Transverse colon (tissue), 4 donors: Measurements from ENCODE around the gene HAS3.

Experiments
- EP300 ChIP-seq: sonication (generic); formaldehyde crosslinking; IDR thresholded peaks from one replicate; pipeline ENCODE4 v1.6.1; 2017; ENCODE audit warnings: antibody characterized with exemption, low read depth
- POLR2A ChIP-seq: fragments of 450-650 bp; IDR thresholded peaks from one replicate; pipeline ENCODE4 v1.6.1; 2016; ENCODE audit warnings: antibody characterized with exemption, mild to moderate bottlenecking, moderate library complexity
- POLR2AphosphoS5 ChIP-seq, 3 donors: sonication (generic); formaldehyde crosslinking; IDR thresholded peaks; one replicate each; pipeline ENCODE4 v1.6.1; 2016; ENCODE audit warnings: antibody characterized with exemption in 3 of 3
- TF ChIP-seq, protein P1 (sequence below), 5 experiments: fragments of 200-600 bp in 3 of 5; fragments of 450-650 bp in 2 of 5; sonication (generic) in 3 of 5; IDR thresholded peaks; 1 replicate in 2 of 5; 2 replicates in 3 of 5; pipeline ENCODE4 v1.5.1; 2016 to 2017; ENCODE audit warnings: antibody characterized with exemption in 5 of 5, inconsistent platforms in 3 of 5, mild to moderate bottlenecking in 2 of 5, moderate library complexity in 1 of 5

DNA sequence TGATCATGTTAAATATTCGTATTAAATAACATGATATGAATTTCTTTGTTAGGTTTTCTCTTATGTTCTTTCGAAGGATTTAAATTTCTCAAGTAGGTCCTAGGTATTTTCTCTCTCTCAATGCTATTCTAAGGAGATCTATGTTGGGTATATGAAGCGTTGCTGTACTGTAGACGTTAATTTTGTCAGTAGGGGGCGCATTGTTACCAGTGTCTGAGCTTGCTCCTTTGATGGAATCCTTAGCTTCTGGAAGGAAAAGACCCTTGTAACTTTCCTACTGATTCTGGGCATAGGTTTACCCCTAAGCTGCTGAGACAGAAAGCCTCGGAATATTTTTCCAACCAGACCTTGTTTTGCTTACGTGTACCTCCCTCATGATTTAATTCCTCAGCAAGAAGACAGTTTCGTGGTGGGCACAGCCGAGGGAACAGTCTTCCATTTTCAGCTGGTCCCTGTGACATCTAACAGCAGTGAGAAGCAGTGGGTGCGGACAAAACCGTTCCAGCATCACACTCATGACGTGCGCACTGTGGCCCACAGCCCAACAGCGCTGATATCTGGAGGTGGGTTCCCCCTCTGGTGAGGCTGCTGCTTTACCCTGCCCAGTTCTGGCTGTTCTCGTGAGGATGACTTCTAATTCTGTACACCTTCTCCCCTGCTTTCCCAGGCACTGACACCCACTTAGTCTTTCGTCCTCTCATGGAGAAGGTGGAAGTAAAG is 44.9 kb downstream of the HAS3 start:
- TF ChIP-seq POLR2AphosphoS5 (IDR thresholded peaks at IDR 0.05), result no peak
- TF ChIP-seq, protein P1, sequence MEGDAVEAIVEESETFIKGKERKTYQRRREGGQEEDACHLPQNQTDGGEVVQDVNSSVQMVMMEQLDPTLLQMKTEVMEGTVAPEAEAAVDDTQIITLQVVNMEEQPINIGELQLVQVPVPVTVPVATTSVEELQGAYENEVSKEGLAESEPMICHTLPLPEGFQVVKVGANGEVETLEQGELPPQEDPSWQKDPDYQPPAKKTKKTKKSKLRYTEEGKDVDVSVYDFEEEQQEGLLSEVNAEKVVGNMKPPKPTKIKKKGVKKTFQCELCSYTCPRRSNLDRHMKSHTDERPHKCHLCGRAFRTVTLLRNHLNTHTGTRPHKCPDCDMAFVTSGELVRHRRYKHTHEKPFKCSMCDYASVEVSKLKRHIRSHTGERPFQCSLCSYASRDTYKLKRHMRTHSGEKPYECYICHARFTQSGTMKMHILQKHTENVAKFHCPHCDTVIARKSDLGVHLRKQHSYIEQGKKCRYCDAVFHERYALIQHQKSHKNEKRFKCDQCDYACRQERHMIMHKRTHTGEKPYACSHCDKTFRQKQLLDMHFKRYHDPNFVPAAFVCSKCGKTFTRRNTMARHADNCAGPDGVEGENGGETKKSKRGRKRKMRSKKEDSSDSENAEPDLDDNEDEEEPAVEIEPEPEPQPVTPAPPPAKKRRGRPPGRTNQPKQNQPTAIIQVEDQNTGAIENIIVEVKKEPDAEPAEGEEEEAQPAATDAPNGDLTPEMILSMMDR (IDR thresholded peaks at IDR 0.05), result peak; percentile 75 to 83 (median 80)
- TF ChIP-seq EP300, result no peak
- no peak for TF ChIP-seq POLR2A
